SK-N-SH (cell line): ENCODE measurements around the gene CHRM4. TPM values are rescaled to one million over a fixed set of nuclear protein-coding genes. Genes with fewer than 3 reads are reported as not detected.

Source experiments
- CTCF ChIA-PET: fragments of 300-600, 350-600 bp; formaldehyde crosslinking; extraction: SDS; loops from one replicate; lab custom pipeline; 2021; lab: Yijun Ruan, JAX
- POLR2A ChIA-PET: fragments of 350-600 bp; sonication (Branson Sonifier 250); formaldehyde crosslinking; extraction: SDS; loops from one replicate; lab custom pipeline; 2020; ENCODE audit warnings: antibody characterized with exemption, inconsistent platforms; lab: Yijun Ruan, JAX
- DNase-seq: peaks from one replicate; pipeline ENCODE4 v3.0.0; 2012
- H2AFZ ChIP-seq: fragments of 200-600 bp; sonication (generic); 2 replicates; pipeline ENCODE4 v1.8.1; 2016; ENCODE audit warnings: antibody characterized with exemption, mild to moderate bottlenecking, low read depth
- H3F3A ChIP-seq: fragments of 200-600 bp; sonication (generic); replicated peaks from 2 replicates; pipeline ENCODE3; 2016; ENCODE audit warnings: antibody characterized with exemption, mild to moderate bottlenecking; ENCODE audit not compliant: insufficient read depth
- H3K27ac ChIP-seq, 2 experiments: fragments of 200-500 bp in 1 of 2; fragments of 200-600 bp in 1 of 2; sonication (Bioruptor generic) in 1 of 2; sonication (generic), shearing (Covaris generic) in 1 of 2; 2 replicates each; pipeline versions ENCODE4 v1.5.1 to v1.6.1; 2014 to 2016; ENCODE audit warnings: low read depth in 2 of 2, inconsistent platforms in 1 of 2, low read length in 1 of 2, mild to moderate bottlenecking in 1 of 2, mixed read lengths in 1 of 2
- H3K27me3 ChIP-seq: fragments of 200-600 bp; sonication (generic), shearing (Covaris generic); 2 replicates; pipeline ENCODE4 v1.6.1; 2016; ENCODE audit warnings: mixed run types; ENCODE audit not compliant: insufficient read depth
- H3K36me3 ChIP-seq, 2 experiments: fragments of 200-500 bp in 1 of 2; fragments of 200-600 bp in 1 of 2; sonication (Bioruptor generic) in 1 of 2; sonication (generic) in 1 of 2; replicated peaks in 1 of 2; 2 replicates each; pipeline versions ENCODE3 to v1.5.1; 2014 to 2016; ENCODE audit warnings: low read length in 1 of 2, mild to moderate bottlenecking in 1 of 2; ENCODE audit not compliant: insufficient read depth in 2 of 2, control insufficient read depth in 1 of 2
- H3K4me1 ChIP-seq, 2 experiments: fragments of 200-500 bp in 1 of 2; fragments of 200-600 bp in 1 of 2; sonication (Bioruptor generic) in 1 of 2; sonication (generic), shearing (Covaris generic) in 1 of 2; 2 replicates each; pipeline versions ENCODE4 v1.5.1 to v1.6.1; 2014 to 2016; ENCODE audit warnings: low read depth in 1 of 2, low read length in 1 of 2, mixed run types in 1 of 2; ENCODE audit not compliant: insufficient read depth in 2 of 2, control insufficient read depth in 1 of 2
- H3K4me2 ChIP-seq: fragments of 200-600 bp; sonication (generic), shearing (Covaris generic); 2 replicates; pipeline ENCODE4 v1.6.1; 2017; ENCODE audit warnings: mixed run types
- H3K4me3 ChIP-seq, 2 experiments: fragments of 200-500 bp in 1 of 2; fragments of 200-600 bp in 1 of 2; sonication (Bioruptor generic) in 1 of 2; sonication (generic), shearing (Covaris generic) in 1 of 2; 2 replicates each; pipeline versions ENCODE4 v1.5.1 to v1.8.1; 2014 to 2016; ENCODE audit warnings: low read depth in 2 of 2, inconsistent platforms in 1 of 2, low read length in 1 of 2, mild to moderate bottlenecking in 1 of 2, mixed read lengths in 1 of 2, moderate library complexity in 1 of 2
- H3K79me2 ChIP-seq: fragments of 200-600 bp; sonication (generic); 2 replicates; pipeline ENCODE4 v1.8.1; 2017; ENCODE audit warnings: mild to moderate bottlenecking; ENCODE audit not compliant: insufficient read depth
- H3K9ac ChIP-seq: fragments of 200-600 bp; sonication (generic); 2 replicates; pipeline ENCODE4 v1.6.1; 2017; ENCODE audit warnings: mixed run types
- H3K9me2 ChIP-seq: fragments of 200-600 bp; sonication (generic); 2 replicates; pipeline ENCODE4 v1.6.1; 2017; ENCODE audit warnings: mixed run types
- H3K9me3 ChIP-seq: fragments of 200-600 bp; sonication (generic); 2 replicates; pipeline ENCODE4 v1.6.1; 2017; ENCODE audit warnings: mixed run types, mild to moderate bottlenecking, moderate library complexity
- H4K20me1 ChIP-seq: fragments of 200-600 bp; sonication (generic); 2 replicates; pipeline ENCODE4 v1.6.1; 2017; ENCODE audit warnings: mild to moderate bottlenecking, mixed run types; ENCODE audit not compliant: insufficient read depth
- CTCF ChIP-seq: fragments of 200-600 bp; sonication (generic); IDR thresholded peaks from 2 replicates; pipeline ENCODE4 v1.6.1; 2017; ENCODE audit warnings: antibody characterized with exemption, mild to moderate bottlenecking, moderate library complexity
- ELF1 ChIP-seq: IDR thresholded peaks from 2 replicates; pipeline ENCODE4 v1.4.0; 2012
- EP300 ChIP-seq, 2 experiments: IDR thresholded peaks; 2 replicates each; pipeline versions ENCODE4 v1.4.0 to v1.6.1; 2012; ENCODE audit warnings: borderline replicate concordance in 1 of 2, low read depth in 1 of 2, low read length in 1 of 2
- EZH2phosphoT487 ChIP-seq: fragments of 200-600 bp; sonication (generic); IDR thresholded peaks from 2 replicates; pipeline ENCODE4 v1.6.1; 2017; ENCODE audit warnings: low read depth, mixed run types, mild to moderate bottlenecking, antibody characterized with exemption, moderate library complexity, borderline replicate concordance
- FOSL2 ChIP-seq: IDR thresholded peaks from 2 replicates; pipeline ENCODE4 v1.4.0; 2012; ENCODE audit warnings: low read depth, mild to moderate bottlenecking, moderate library complexity, borderline replicate concordance
- GABPA ChIP-seq: IDR thresholded peaks from 2 replicates; pipeline ENCODE4 v1.4.0; 2012; ENCODE audit warnings: low read depth, mild to moderate bottlenecking
- GATA2 ChIP-seq: sonication (generic); formaldehyde crosslinking; IDR thresholded peaks from 2 replicates; pipeline ENCODE4 v1.5.0; 2020; ENCODE audit warnings: mild to moderate bottlenecking, missing genetic modification reagents
- JUND ChIP-seq: IDR thresholded peaks from 2 replicates; pipeline ENCODE4 v1.4.0; 2012
- MAX ChIP-seq: IDR thresholded peaks from 2 replicates; pipeline ENCODE4 v1.4.0; 2012; ENCODE audit warnings: low read depth
- MXI1 ChIP-seq: IDR thresholded peaks from 2 replicates; pipeline ENCODE4 v1.6.1; 2012; ENCODE audit warnings: mild to moderate bottlenecking, low read depth, low read length, improper control_type of control experiment
- NRF1 ChIP-seq: IDR thresholded peaks from 2 replicates; pipeline ENCODE4 v1.6.1; 2012; ENCODE audit warnings: low read depth, mild to moderate bottlenecking, low read length
- RCOR1 ChIP-seq: fragments of 150-350 bp; IDR thresholded peaks from 2 replicates; pipeline ENCODE4 v1.6.1; 2017; ENCODE audit warnings: antibody characterized with exemption, low read length
- REST ChIP-seq: IDR thresholded peaks from 2 replicates; pipeline ENCODE4 v1.6.1; 2012; ENCODE audit warnings: mild to moderate bottlenecking, low read depth, low read length, moderate library complexity
- RFX5 ChIP-seq: IDR thresholded peaks from 2 replicates; pipeline ENCODE4 v1.6.1; 2012; ENCODE audit warnings: mild to moderate bottlenecking, improper control_type of control experiment, low read length
- SMC3 ChIP-seq: IDR thresholded peaks from 2 replicates; pipeline ENCODE4 v1.6.1; 2012; ENCODE audit warnings: low read depth, low read length, improper control_type of control experiment
- TCF12 ChIP-seq: IDR thresholded peaks from 2 replicates; pipeline ENCODE4 v1.4.0; 2012
- TEAD4 ChIP-seq: IDR thresholded peaks from 2 replicates; pipeline ENCODE4 v1.4.0; 2012; ENCODE audit warnings: mild to moderate bottlenecking, borderline replicate concordance; ENCODE audit not compliant: insufficient read depth
- USF1 ChIP-seq: IDR thresholded peaks from 2 replicates; pipeline ENCODE4 v1.4.0; 2012; ENCODE audit warnings: low read depth, borderline replicate concordance
- USF2 ChIP-seq: fragments of 150-350 bp; IDR thresholded peaks from 2 replicates; pipeline ENCODE4 v1.6.1; 2017; ENCODE audit warnings: antibody characterized with exemption, low read length, low read depth, borderline replicate concordance
- YY1 ChIP-seq: IDR thresholded peaks from 2 replicates; pipeline ENCODE4 v1.4.0; 2012; ENCODE audit warnings: low read depth, mild to moderate bottlenecking
- ZBTB33 ChIP-seq: IDR thresholded peaks from 2 replicates; pipeline ENCODE4 v1.4.0; 2012; ENCODE audit warnings: low read depth, borderline replicate concordance
- WGBS: methylation state at CpG from one replicate; pipeline ENCODE4 v1.1.6; 2017; ENCODE audit warnings: low lambda C conversion rate; 5-methylcytosine and 5-hydroxymethylcytosine counted together
- polyA plus RNA-seq, 3 experiments: library from polyadenylated mRNA; depleted of rRNA; stranded (reverse); fragments of >200 nt; gene quantifications; 2 replicates each; pipeline ENCODE4 v1.2.3, GENCODE V29; 2012

Gene CHRM4
- polyA plus RNA-seq, 1 of the 3 experiments (the other 2 are of a cell fraction) = 0.26 TPM

GRCh38 chr11:46363455-46364005 lies 28.0 kb downstream of the CHRM4 start (continued):
- no peak for TF ChIP-seq RCOR1

- no peak overlapping the region for H2AFZ ChIP-seq
- WGBS = 46% methylated on average over 9 of the region's 9 CpGs
- peak; percentile 85 for DNase-seq
- H3K9me2 ChIP-seq = no peaks in the 10 kb centered on the region
- peaks cover 0 to 1% of the 10 kb centered on the region in 2 experiments for H3K36me3 ChIP-seq
- H3K27ac ChIP-seq = peak overlapping the region; percentile 89 to 91
- peaks cover under 1% of the 10 kb centered on the region for H3F3A ChIP-seq
- peak overlapping the region; percentile 74 for H3K4me2 ChIP-seq
- ChIA-PET CTCF (interaction anchor here (1.4 to 18.0 kb wide), 5 partner anchors 13 to 491 kb away, joined by 3 to 423 read pairs (median 4); partner anchors contain the start of genes CHRM4 and DGKZ), POLR2A (no interaction called here)
- peaks cover 32 to 54% of the 10 kb centered on the region in 2 experiments; a peak in 3 of 4 replicates for H3K4me1 ChIP-seq
- H3K4me3 ChIP-seq = peak overlapping the region; percentile 14 to 24; a peak in 2 of 4 replicates
- H3K79me2 ChIP-seq = peaks cover 43% of the 10 kb centered on the region
- H3K9me3 ChIP-seq = no peaks in the 10 kb centered on the region
- H3K27me3 ChIP-seq = no peaks in the 10 kb centered on the region
- no peaks in the 10 kb centered on the region for H4K20me1 ChIP-seq
- peak overlapping the region; percentile 67 for H3K9ac ChIP-seq
- TF ChIP-seq RFX5 = no peak
- no peak for TF ChIP-seq EZH2phosphoT487
- no peak for TF ChIP-seq EP300 (IDR thresholded peaks at IDR 0.05; ENCODE audit: borderline replicate concordance in 1 of 2, low read depth in 1 of 2, low read length in 1 of 2)
- TF ChIP-seq ELF1 = no peak
- TF ChIP-seq GABPA = 0 out of 2 replicates have a peak, but pooled peaks have one; percentile 31
- TF ChIP-seq CTCF = no peak
- no peak for TF ChIP-seq USF1
- TF ChIP-seq NRF1 = no peak
- no peak for TF ChIP-seq YY1
- no peak for TF ChIP-seq USF2
- TF ChIP-seq MXI1 = peak; percentile 79
- no peak for TF ChIP-seq JUND
- TF ChIP-seq ZBTB33 = no peak
- TF ChIP-seq FOSL2 = no peak
- TF ChIP-seq REST = no peak
- no peak for TF ChIP-seq SMC3
- 0 out of 2 replicates have a peak, but pooled peaks have one; percentile 11 for TF ChIP-seq MAX
- TF ChIP-seq GATA2 (CRISPR knock-in tag) = no peak
- TF ChIP-seq RCOR1 = no peak
- TF ChIP-seq TEAD4 = no peak
- TF ChIP-seq TCF12 = no peak
Observed at GRCh38 chr11:46363031-46363407, 28.6 kb downstream of the CHRM4 start.
